GM21360 (cell line): ENCODE results near the gene PHACTR3.

Source experiments
- ATAC-seq: cut with Tn5 transposase; IDR thresholded peaks from one replicate; pipeline ENCODE4 v1.9.1; 2021; ENCODE audit warnings: mild to moderate bottlenecking, moderate library complexity; ENCODE audit not compliant: unreplicated experiment

The PHACTR3 gene

GRCh38 chr20:59809630-59810448 lies 205.5 kb downstream of the PHACTR3 start:
- ATAC-seq, result no peak

GRCh38 chr20:59810449-59811187 lies 206.3 kb downstream of the PHACTR3 start:
- ATAC-seq, result no peak

GRCh38 chr20:59811681-59812171 lies 207.4 kb downstream of the PHACTR3 start:
- ATAC-seq, result no peak

- no peak for ATAC-seq
These were observed 208.2 kb downstream of the PHACTR3 start for GRCh38 chr20:59812286-59813125.

- ATAC-seq, result no peak
These were observed 209.0 kb downstream of the PHACTR3 start for GRCh38 chr20:59813126-59813947.

- ATAC-seq, result no peak
These were observed 209.9 kb downstream of the PHACTR3 start for GRCh38 chr20:59813948-59814839.

- no peak for ATAC-seq
These were observed 210.6 kb downstream of the PHACTR3 start for GRCh38 chr20:59814840-59815340.

- ATAC-seq, result no peak
These were observed 211.9 kb downstream of the PHACTR3 start for GRCh38 chr20:59816146-59816738.

- ATAC-seq, result no peak
These were observed 213.1 kb downstream of the PHACTR3 start for GRCh38 chr20:59817406-59817805.

- no peak for ATAC-seq
These were observed 213.7 kb downstream of the PHACTR3 start for GRCh38 chr20:59817846-59818615.

GRCh38 chr20:59818911-59819310 lies 214.6 kb downstream of the PHACTR3 start:
- ATAC-seq, result no peak

- no peak for ATAC-seq
These were observed 215.3 kb downstream of the PHACTR3 start for GRCh38 chr20:59819496-59820203.

- ATAC-seq, result no peak
These were observed 216.1 kb downstream of the PHACTR3 start for GRCh38 chr20:59820204-59821041.

GRCh38 chr20:59821201-59821600 lies 216.9 kb downstream of the PHACTR3 start:
- ATAC-seq, result no peak

- no peak for ATAC-seq
These were observed 217.4 kb downstream of the PHACTR3 start for GRCh38 chr20:59821788-59822187.

GRCh38 chr20:59822291-59823029 lies 218.1 kb downstream of the PHACTR3 start:
- ATAC-seq, result no peak
